ENCODE data around the gene ATRNL1.

- TF ChIP-seq CTCF (IDR thresholded peaks at IDR 0.05) = no peak
- TF ChIP-seq BHLHE40 (IDR thresholded peaks at IDR 0.05; ENCODE audit: low read depth, low read length) = no peak
- TF ChIP-seq RNF2 (IDR thresholded peaks at IDR 0.05; ENCODE audit: borderline replicate concordance, low read depth) = no peak
- TF ChIP-seq CEBPB (IDR thresholded peaks at IDR 0.05) = no peak
- TF ChIP-seq RAD21 (conservative IDR thresholded peaks at IDR 0.05 in 1 of 2, IDR thresholded peaks at IDR 0.05 in 1 of 2) = no peak
- TF ChIP-seq, protein P1, sequence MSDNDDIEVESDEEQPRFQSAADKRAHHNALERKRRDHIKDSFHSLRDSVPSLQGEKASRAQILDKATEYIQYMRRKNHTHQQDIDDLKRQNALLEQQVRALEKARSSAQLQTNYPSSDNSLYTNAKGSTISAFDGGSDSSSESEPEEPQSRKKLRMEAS (IDR thresholded peaks at IDR 0.05) = no peak
- no peak for TF ChIP-seq CBX2 (IDR thresholded peaks at IDR 0.05; ENCODE audit: borderline replicate concordance, low read depth)
- TF ChIP-seq CHD2 (IDR thresholded peaks at IDR 0.05; ENCODE audit: low read length, partially characterized antibody) = no peak
- no peak for TF ChIP-seq MAFK (IDR thresholded peaks at IDR 0.05; ENCODE audit: partially characterized antibody)
- TF ChIP-seq NR3C1 (IDR thresholded peaks at IDR 0.05) = no peak
- TF ChIP-seq GATA3 (IDR thresholded peaks at IDR 0.05; ENCODE audit: borderline replicate concordance) = no peak
- no peak for TF ChIP-seq MAZ (IDR thresholded peaks at IDR 0.05; ENCODE audit: borderline replicate concordance, low read depth, low read length)
Observed at GRCh38 chr10:115845921-115846320, 752.8 kb downstream of the ATRNL1 start.

Measured in A549 (cell line).